ENCODE measurements around the gene RNF26. TPM values are rescaled to one million over a fixed set of nuclear protein-coding genes. Genes with fewer than 3 reads are reported as not detected.

The RNF26 gene
- polyA plus RNA-seq (2011; rRNA removed): 27.1 and 35.3 TPM in 2 replicates
- polyA minus RNA-seq (2011; rRNA and poly(A)+ RNA removed): 38.4 and 59.5 TPM in 2 replicates

- ChIA-PET POLR2A (interaction anchor here (1.3 kb wide), 2 partner anchors 13 to 18 kb away, joined by 3 to 5 read pairs; partner anchors contain the start of gene MCAM), CTCF (interaction anchor here (0.6 to 6.3 kb wide), 3 partner anchors 12 to 128 kb away, joined by 5 to 55 read pairs (median 7); partner anchors contain the start of gene CBL)
- peak; percentile 93 for DNase-seq (ENCODE audit: low read depth, low spot score)
- H3K27ac ChIP-seq (ENCODE audit: low read depth, low read length): peak within 1 kb of the TSS; percentile 57
- TF ChIP-seq CTCF (IDR thresholded peaks at IDR 0.05; ENCODE audit: low read depth, low read length): no peak
- no peaks in the 10 kb centered on the region; the same call in 1 of the 2 replicates for H3K9me3 ChIP-seq (ENCODE audit: control insufficient read depth, insufficient read depth, low read length)
- H3K4me3 ChIP-seq (ENCODE audit: low read depth, low read length): peak within 1 kb of the TSS; percentile 94
- H3K27me3 ChIP-seq (ENCODE audit: control insufficient read depth, insufficient read depth, low read length): no peaks in the 10 kb centered on the region
These were observed at the start of gene RNF26 for GRCh38 chr11:119334174-119334930. RNF26 (plus strand) TSS chr11:119334527; CDS start chr11:119335123, 596 bp downstream.

GRCh38 chr11:119285431-119285830, 48.9 kb upstream of the RNF26 start:
- TF ChIP-seq CTCF (IDR thresholded peaks at IDR 0.05; ENCODE audit: low read depth, low read length): no peak
- no peaks in the 10 kb centered on the region for H3K27me3 ChIP-seq (ENCODE audit: control insufficient read depth, insufficient read depth, low read length)
- ChIA-PET CTCF (interaction anchor here (0.7 kb wide), 1 partner anchor 141 kb away, joined by 3 read pairs; no protein-coding TSS in a partner anchor), POLR2A (no interaction called here)
- H3K9me3 ChIP-seq (ENCODE audit: control insufficient read depth, insufficient read depth, low read length): peaks cover 7% of the 10 kb centered on the region
- H3K4me3 ChIP-seq (ENCODE audit: low read depth, low read length): no peak overlapping the region
- no peak overlapping the region for H3K27ac ChIP-seq (ENCODE audit: low read depth, low read length)
- DNase-seq (ENCODE audit: low read depth, low spot score): no peak

- no peak for DNase-seq (ENCODE audit: low read depth, low spot score)
- no peak overlapping the region for H3K4me3 ChIP-seq (ENCODE audit: low read depth, low read length)
- no peaks in the 10 kb centered on the region for H3K27me3 ChIP-seq (ENCODE audit: control insufficient read depth, insufficient read depth, low read length)
- POLR2A ChIA-PET: no interaction called here
- CTCF ChIA-PET: interaction anchor here (1.1 kb wide), 1 partner anchor 82 kb away, joined by 3 read pairs; the partner anchor contains the start of gene CBL
- peaks cover 18% of the 10 kb centered on the region for H3K9me3 ChIP-seq (ENCODE audit: control insufficient read depth, insufficient read depth, low read length)
- no peak overlapping the region for H3K27ac ChIP-seq (ENCODE audit: low read depth, low read length)
- no peak for TF ChIP-seq CTCF (IDR thresholded peaks at IDR 0.05; ENCODE audit: low read depth, low read length)
These were observed 46.1 kb upstream of the RNF26 start for GRCh38 chr11:119288219-119288618.

GRCh38 chr11:119290894-119291497, 43.3 kb upstream of the RNF26 start:
- no peak for TF ChIP-seq CTCF (IDR thresholded peaks at IDR 0.05; ENCODE audit: low read depth, low read length)
- no peak overlapping the region for H3K27ac ChIP-seq (ENCODE audit: low read depth, low read length)
- DNase-seq (ENCODE audit: low read depth, low spot score): no peak
- H3K27me3 ChIP-seq (ENCODE audit: control insufficient read depth, insufficient read depth, low read length): no peaks in the 10 kb centered on the region
- H3K9me3 ChIP-seq (ENCODE audit: control insufficient read depth, insufficient read depth, low read length): peaks cover 18% of the 10 kb centered on the region
- CTCF ChIA-PET: interaction anchor here (1.4 kb wide), 1 partner anchor 85 kb away, joined by 7 read pairs; the partner anchor contains the start of gene CBL
- POLR2A ChIA-PET: no interaction called here
- H3K4me3 ChIP-seq (ENCODE audit: low read depth, low read length): no peak overlapping the region

Data from AG04450 (cell line).